ENCODE measurements around the gene FBXO38. TPM values are rescaled to one million over a fixed set of nuclear protein-coding genes. Genes with fewer than 3 reads are reported as not detected.

FBXO38 gene
- total RNA-seq, result 51.7 and 66.2 TPM in 2 replicates

- intact Hi-C loops (cut with micrococcal nuclease), result loop anchor here (1.0 to 10.0 kb wide), 16 partner anchors 11 to 1936 kb away; partner anchors contain the start of genes ADRB2, CSNK1A1, GRPEL2 and JAKMIP2
Measured at GRCh38 chr5:148383564-148384379, at the start of gene FBXO38. FBXO38 (plus strand) TSS chr5:148383958; CDS start chr5:148394777, 10,819 bp downstream.

DNA sequence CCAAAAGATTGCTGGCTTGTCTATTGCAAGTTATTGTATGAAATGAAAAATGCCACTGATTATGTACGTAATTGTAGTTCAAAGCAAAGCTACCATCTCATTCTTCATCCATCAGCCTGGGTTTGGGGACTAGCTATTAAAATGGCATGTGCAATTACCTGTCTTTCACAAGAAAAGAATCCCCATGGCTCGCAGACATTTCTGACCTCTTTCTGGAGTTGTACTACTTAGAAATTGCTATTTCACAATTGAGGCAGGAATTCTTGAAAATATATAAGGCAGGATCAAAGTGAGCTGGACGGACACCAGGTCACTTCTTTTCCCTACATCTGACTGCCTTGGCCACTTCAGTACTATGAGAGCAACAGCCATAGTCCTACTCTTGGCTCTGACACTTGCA lies 48.5 kb upstream of the FBXO38 start, which contains the start of gene SPINK9:
SPINK9 (plus strand) TSS at position 301 of the 400 bp plus-strand sequence; CDS start at position 356, 55 bp downstream.
- intact Hi-C loops (cut with micrococcal nuclease), result no loop called here

DNA sequence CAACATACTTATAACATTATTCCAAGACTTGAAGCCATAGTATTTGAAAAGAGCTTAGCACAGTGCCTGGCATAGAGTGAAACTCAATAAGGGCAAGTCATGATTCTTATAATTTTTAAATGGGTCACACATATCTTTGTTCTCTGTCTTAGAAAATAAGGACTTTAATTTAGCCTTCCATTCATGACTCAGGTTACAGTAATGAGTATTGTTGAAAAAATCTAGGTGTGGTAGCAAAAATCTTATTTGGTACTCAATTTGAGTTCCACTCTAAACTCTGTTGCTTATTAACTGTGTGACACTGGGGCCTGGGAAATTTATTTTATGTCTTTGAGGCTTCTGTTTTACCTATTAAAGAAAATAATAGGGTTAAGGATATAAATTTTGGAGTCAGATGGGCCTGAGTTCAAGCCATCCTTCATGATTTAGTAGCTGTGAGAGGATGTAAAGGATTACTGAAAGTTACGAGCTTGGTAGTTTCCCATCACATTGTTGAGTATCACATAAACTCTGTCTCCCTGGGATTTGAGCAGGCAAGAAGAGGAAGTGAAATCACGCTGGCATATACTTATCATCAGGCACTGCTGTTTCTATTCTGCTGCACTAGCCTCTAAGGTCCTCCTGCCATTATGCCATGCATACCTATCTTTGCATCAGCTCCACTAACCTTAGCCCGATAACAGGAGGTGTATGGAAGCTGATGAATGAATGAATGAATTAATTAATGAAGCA lies 46.9 kb upstream of the FBXO38 start:
- intact Hi-C loops (cut with micrococcal nuclease), result no loop called here

GRCh38 chr5:148342371-148343045 lies 41.2 kb upstream of the FBXO38 start:
- intact Hi-C loops (cut with micrococcal nuclease), result no loop called here

DNA sequence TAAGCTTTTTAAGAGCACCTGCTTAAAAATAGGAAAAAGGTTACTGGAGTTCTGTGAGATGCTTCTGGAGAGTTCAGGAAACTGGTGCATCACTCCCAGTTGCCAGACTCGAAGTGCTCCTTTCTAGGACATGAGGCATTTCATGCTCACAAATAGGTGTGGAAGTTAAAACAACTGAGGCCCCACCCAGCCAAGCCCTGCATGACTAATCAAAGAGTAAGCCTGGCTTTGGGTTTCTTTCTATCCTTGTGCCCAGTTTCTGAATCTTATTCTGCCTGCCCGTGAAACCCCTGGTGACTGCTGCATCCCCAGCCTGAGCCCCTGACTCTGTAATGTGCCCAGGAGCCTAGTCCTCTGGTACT lies 40.7 kb upstream of the FBXO38 start:
- intact Hi-C loops (cut with micrococcal nuclease), result no loop called here

DNA sequence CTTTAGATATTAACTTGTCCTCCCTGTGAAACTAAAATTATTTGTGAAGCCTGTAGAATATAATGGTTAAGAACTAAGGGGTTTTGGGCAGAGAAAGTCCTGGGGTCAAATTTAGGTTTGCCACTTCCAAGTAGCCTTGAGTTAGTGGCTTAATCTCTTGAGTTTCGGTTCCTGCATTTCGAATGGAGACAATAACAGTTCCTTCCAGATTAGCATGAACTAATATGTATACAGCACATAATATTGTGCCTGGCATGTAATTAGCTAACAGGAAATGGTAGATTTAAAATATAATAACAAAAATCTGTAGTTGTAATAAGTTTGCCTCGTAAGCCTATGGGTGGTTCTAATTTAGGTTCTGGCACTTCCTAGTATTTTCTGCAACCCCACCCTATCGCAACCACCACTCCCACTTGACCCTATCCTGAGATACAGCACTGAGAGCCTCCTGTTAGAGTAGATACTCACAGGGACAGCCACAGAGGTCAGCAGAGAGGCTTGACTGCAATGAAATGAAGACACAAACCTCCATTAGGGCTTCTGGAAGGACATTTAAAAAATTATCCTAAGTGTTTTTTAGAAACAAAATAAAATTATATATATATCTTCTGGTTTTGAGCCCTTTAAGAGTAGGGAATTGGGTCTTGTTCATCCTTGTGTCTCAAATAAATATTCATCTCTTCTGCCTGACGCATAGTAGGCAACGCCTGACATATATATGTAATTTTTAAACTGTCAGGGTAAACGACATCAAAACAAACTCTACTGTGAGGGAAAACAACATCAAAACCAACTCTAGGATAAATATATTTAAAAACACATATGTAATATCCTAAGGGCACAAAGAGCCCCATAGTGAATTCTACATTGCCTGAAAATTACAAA lies 39.9 kb upstream of the FBXO38 start:
- intact Hi-C loops (cut with micrococcal nuclease), result no loop called here

DNA sequence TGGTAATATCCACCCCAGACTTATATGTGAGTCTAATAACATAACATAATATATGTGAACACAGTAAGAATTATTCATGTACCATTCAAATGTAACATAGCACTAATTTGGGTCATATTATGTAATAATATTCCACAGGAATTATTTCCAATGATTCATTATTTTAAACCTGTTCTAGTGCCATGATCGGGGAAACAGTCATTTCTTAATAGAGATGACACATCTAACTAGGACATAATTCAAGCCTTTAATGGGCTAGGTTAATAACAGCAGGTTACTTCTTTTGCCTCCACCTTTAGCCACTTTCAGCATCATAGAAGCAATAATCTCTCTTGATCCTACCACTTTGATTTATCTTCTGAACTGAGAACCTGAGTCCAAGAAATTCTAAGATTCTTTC lies 36.1 kb upstream of the FBXO38 start:
- intact Hi-C loops (cut with micrococcal nuclease), result no loop called here

DNA sequence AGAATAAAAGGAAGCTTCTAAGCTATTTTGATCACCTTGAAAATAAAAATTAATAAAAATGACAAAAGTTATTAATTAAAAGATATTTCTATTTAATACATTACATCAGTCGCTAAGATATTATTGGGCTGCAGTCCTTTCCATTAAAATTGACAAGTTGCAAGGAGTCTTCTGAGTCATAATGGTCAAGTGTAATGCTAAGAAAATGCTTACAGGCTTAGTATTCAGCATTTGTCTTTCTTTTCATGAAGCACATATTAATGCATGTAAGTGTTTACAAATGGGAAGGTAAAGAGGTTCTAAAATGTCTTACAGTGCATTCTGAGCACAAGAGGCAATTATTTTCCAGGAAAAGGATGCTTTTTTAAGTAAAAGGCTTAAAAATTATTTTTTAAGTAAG lies 31.1 kb upstream of the FBXO38 start:
- intact Hi-C loops (cut with micrococcal nuclease), result no loop called here

DNA sequence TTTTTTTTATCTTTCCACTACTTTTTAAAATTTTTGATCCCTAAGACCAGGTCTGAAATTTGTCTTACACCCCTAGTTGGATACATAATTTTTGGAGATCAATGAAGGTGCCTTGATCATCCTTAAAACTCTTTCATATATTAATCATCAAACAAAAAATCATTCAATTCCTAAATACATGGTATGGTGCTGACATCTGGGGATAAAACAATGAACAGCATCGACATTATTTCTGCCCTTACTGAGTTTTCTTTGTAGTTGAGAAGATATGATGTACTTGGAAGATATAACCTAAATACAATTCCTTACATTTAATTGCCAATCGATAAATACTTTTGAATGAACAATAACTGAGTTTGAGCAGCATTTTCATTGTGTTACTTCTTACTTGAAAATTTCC lies 30.1 kb upstream of the FBXO38 start:
- intact Hi-C loops (cut with micrococcal nuclease), result no loop called here

GRCh38 chr5:148364343-148364742 lies 19.4 kb upstream of the FBXO38 start:
- intact Hi-C loops (cut with micrococcal nuclease), result no loop called here

- intact Hi-C loops (cut with micrococcal nuclease), result no loop called here
Measured at GRCh38 chr5:148368299-148368698, 15.5 kb upstream of the FBXO38 start.

DNA sequence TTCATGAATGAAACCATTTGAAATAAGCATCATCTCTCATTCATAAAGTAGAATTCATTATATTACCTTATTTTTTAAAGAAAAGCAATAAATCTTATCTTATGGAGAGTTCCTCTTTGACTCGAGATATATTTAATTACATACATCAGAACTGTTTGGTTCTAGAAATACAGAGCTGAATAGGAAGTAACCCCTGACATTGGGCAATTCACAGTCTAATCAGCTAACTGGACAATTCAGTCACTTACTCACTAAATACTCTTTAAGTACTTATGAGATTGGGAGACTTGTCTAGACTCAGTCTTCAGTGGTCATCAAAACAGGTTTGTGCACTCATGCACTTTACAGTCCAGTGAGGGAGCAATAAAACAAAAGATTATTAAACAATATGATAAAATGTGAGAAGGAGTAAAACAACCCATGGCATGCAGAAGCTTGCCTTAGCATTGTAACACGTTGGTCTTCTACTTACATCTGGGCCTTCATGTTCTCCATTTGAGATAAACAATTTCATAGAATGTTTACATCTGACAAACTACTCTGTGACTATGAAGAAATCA lies 11.5 kb upstream of the FBXO38 start:
- intact Hi-C loops (cut with micrococcal nuclease), result no loop called here

DNA sequence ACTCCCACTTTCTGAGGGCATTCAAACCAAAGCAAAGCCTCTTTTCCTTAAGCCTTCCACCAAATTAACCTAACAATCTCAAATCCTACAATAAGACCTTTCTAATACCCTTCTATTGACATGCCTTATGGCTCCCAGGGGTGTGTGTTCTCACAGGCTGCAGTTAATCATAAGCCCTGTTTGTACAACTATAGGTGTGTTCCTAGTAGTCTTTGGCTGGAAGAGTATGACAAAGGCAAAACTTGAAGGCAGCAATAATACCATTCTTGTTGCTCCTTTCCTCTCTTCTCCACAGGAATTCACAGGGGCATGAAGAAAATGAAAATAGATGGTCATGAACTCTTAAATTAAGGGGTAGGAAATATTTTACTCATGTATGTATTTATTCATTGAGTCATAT lies 10.9 kb upstream of the FBXO38 start:
- intact Hi-C loops (cut with micrococcal nuclease), result no loop called here

DNA sequence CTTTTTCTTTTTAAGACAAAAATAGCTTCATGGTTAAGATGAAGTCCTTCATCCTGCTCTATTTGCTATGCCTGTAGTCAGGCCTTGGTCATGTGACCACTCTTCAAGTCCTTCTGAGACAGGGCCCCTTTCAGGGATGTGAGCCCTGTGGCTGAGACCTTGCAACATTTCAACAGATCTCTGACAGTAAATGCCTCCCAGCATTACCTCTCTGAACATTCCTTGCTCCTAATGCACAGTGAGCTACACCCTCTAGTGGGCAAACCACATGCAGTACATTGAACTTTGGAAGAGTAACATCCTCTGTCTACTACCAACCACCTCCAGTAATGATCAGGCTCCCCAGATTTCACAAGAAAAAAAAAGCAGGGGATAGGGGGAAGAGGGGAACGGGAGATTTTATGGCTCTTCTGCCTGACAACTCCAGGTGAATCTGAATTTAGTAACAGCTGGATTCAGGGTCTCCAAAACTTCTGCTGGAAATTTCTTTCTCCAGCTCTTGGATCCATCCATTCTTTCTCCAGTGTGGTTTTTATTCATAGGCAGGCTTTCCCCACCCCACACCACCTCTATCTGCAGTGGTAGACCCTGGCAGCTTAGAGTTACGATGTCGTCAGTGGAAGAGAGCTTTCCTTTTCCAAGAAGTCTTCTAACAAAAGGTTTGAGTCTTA lies 8.9 kb upstream of the FBXO38 start:
- intact Hi-C loops (cut with micrococcal nuclease), result loop anchor here (1.0 to 2.0 kb wide), 5 partner anchors 85 to 518 kb away; no protein-coding TSS in a partner anchor

- intact Hi-C loops (cut with micrococcal nuclease), result no loop called here
Measured at GRCh38 chr5:148376198-148376597, 7.6 kb upstream of the FBXO38 start.

DNA sequence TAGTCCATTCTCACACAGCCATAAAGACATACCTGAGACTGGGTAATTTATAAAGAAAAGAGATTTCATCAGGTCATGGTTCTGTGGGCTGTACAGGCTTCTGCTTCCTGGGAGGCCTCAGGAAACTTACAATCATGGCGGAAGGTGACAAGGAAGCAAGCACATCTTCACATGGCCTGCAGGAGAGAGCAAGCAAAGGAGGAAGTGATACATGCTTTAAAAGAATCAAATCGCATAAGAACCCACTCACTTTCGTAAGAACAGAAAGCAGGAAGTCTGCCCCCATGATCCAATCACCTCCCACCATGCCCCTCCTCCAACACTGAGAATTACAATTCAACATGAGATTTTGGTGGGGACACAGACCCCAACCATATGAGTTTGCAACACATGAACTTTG lies 5.1 kb upstream of the FBXO38 start:
- intact Hi-C loops (cut with micrococcal nuclease), result no loop called here

- intact Hi-C loops (cut with micrococcal nuclease), result no loop called here
Measured at GRCh38 chr5:148379340-148379739, 4.4 kb upstream of the FBXO38 start.

GRCh38 chr5:148381906-148382305 lies 1.9 kb upstream of the FBXO38 start:
- intact Hi-C loops (cut with micrococcal nuclease), result loop anchor here (2.0 to 10.0 kb wide), 3 partner anchors 239 to 1627 kb away; partner anchors contain the start of gene GRPEL2

DNA sequence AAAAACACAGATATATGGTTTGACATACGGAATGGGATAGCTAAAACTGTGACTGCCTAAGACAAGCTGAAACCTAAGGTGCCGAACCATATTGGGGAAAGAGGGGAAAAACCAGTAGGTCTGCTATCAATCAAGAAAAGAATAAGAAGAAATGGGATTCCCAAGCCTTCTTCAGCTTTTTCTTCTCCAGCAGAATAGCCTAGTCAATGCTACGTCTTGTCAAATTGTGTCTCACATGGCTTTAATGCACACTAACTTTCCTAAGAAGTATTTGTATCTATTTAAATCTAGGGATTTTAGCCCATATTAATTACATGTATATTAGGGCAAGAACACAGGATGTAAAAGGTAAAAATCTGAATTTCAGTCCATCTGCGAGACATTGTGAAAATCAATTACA lies 797 bp upstream of the FBXO38 start:
- intact Hi-C loops (cut with micrococcal nuclease), result loop anchor here (1.0 to 10.0 kb wide), 9 partner anchors 61 to 1936 kb away; partner anchors contain the start of genes GRPEL2, SLC26A2 and TCERG1

DNA sequence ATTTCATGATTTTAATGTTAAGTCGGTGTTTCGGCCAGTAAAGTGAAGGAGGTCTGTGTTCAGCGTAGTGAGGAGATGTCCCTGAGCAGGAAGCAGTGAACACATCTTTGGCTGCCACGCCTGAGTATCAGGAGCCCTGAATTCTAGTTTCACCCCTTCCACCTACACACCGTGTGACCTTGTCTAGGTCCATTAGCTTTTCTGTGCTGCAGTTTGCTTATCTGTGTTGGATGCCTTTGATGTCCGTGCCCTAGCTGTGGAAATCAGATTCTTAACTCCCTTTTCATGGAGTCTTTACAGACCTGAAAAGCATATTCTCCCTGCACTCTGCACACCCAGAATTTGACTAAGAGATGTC lies 601 bp downstream of the FBXO38 start:
- intact Hi-C loops (cut with micrococcal nuclease), result loop anchor here (1.0 to 10.0 kb wide), 9 partner anchors 10 to 1630 kb away; partner anchors contain the start of genes ADRB2, CSNK1A1, GRPEL2 and JAKMIP2
